Hepatocyte (in vitro differentiated cells): ENCODE data around the gene MRPL33. TPM values are rescaled to one million over a fixed set of nuclear protein-coding genes. Genes with fewer than 3 reads are reported as not detected.

Source experiments
- DNase-seq: peaks from one replicate; pipeline ENCODE4 v3.0.0-alpha.2; 2016; ENCODE audit warnings: low spot score
- H2AFZ ChIP-seq: fragments of 200-600 bp; sonication (generic); 2 replicates; pipeline ENCODE4 v1.6.0; 2016; ENCODE audit warnings: antibody characterized with exemption, mild to moderate bottlenecking
- H3K27ac ChIP-seq: fragments of 200-600 bp; sonication (generic); 2 replicates; pipeline ENCODE4 v1.5.1; 2016; ENCODE audit warnings: mild to moderate bottlenecking
- H3K27me3 ChIP-seq: fragments of 200-600 bp; sonication (generic); 2 replicates; pipeline ENCODE4 v1.6.1; 2016
- H3K36me3 ChIP-seq: fragments of 200-600 bp; sonication (generic); replicated peaks from 2 replicates; pipeline ENCODE4 v1.5.1; 2016; ENCODE audit warnings: low read depth; ENCODE audit not compliant: insufficient read depth
- H3K4me1 ChIP-seq: fragments of 200-600 bp; sonication (generic); 2 replicates; pipeline ENCODE4 v1.5.1; 2016; ENCODE audit warnings: mild to moderate bottlenecking, moderate library complexity; ENCODE audit not compliant: insufficient read depth
- H3K4me2 ChIP-seq: fragments of 200-600 bp; sonication (generic); 2 replicates; pipeline ENCODE4 v1.6.0; 2016
- H3K4me3 ChIP-seq: fragments of 200-600 bp; sonication (generic); 2 replicates; pipeline ENCODE4 v1.5.1; 2016; ENCODE audit warnings: mild to moderate bottlenecking
- H3K79me2 ChIP-seq: fragments of 200-600 bp; sonication (generic); 2 replicates; pipeline ENCODE4 v1.6.0; 2017; ENCODE audit warnings: mild to moderate bottlenecking
- H3K9me2 ChIP-seq: fragments of 200-600 bp; sonication (generic); replicated peaks from 2 replicates; pipeline ENCODE4 v1.6.0; 2017; ENCODE audit warnings: mild to moderate bottlenecking; ENCODE audit not compliant: insufficient read depth
- H3K9me3 ChIP-seq: fragments of 200-600 bp; sonication (generic); 2 replicates; pipeline ENCODE4 v1.5.1; 2016; ENCODE audit warnings: low read depth, mild to moderate bottlenecking
- H4K20me1 ChIP-seq: fragments of 200-600 bp; sonication (generic); 2 replicates; pipeline ENCODE4 v1.6.0; 2016; ENCODE audit warnings: mild to moderate bottlenecking; ENCODE audit not compliant: insufficient read depth, poor library complexity, severe bottlenecking
- EZH2 ChIP-seq: fragments of 200-600 bp; sonication (generic); IDR thresholded peaks from 2 replicates; pipeline ENCODE4 v1.6.1; 2016; ENCODE audit warnings: antibody characterized with exemption, mild to moderate bottlenecking, borderline replicate concordance
- EZH2phosphoT487 ChIP-seq: fragments of 200-600 bp; sonication (generic); IDR thresholded peaks from one replicate; pipeline ENCODE4 v1.6.1; 2018; ENCODE audit warnings: antibody characterized with exemption, mild to moderate bottlenecking, low read depth, moderate library complexity; ENCODE audit not compliant: unreplicated experiment, severe bottlenecking
- WGBS: methylation state at CpG from one replicate; pipeline ENCODE4 v1.1.6; 2016; ENCODE audit warnings: low lambda C conversion rate; ENCODE audit errors: missing lambda C conversion rate; 5-methylcytosine and 5-hydroxymethylcytosine counted together
- polyA plus RNA-seq: library from polyadenylated mRNA; unstranded; fragments of >200 nt; fragmentation: Nextera tagmentation; extraction: Ambion mirVana; gene quantifications from 2 replicates; pipeline ENCODE4 v1.2.1, GENCODE V29; 2016
- total RNA-seq: library from RNA; depleted of rRNA; stranded (reverse); fragments of >200 nt; gene quantifications from 2 replicates; pipeline ENCODE4 v1.2.3, GENCODE V29; 2014
- TF ChIP-seq, protein P1 (sequence below): fragments of 200-600 bp; sonication (generic); IDR thresholded peaks from 2 replicates; pipeline ENCODE4 v1.5.1; 2016; ENCODE audit warnings: antibody characterized with exemption, mild to moderate bottlenecking; ENCODE audit not compliant: poor library complexity

MRPL33 gene
- total and polyA plus RNA-seq, 2 experiments from 2014 or later, result 148 to 311 TPM

DNA sequence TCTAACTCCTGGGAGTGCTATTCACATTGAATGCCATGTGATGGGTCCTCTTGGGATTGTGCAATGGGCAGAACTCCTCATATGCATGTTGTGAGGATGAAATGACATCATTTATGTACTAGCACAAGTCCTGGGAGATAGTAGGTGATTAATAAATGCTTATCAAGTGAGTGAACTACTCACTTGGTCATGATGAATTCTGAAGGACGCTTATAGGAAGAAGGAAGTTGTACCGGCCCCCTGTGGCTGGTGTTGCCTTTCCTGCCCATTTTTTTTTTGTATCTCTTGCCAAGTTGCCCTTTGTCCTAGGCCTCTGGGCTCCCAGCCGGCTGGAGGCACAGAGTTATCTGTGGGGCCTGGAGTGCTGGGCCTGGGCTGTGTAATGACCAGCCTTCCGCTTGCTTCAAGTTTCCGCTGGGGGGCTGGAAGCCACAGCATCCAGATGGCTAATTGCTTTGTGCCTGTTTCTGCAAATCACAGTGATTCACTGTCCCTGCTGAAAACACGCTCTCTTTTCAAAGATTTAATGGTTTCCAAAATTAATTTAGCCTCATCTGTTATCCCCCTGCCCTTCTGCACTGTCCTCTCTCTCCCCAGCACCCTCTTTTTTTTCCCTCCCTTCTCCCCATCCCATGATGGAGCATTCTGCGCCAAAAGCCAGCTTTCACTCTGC lies 33.7 kb upstream of the MRPL33 start:
- Histone ChIP-seq H3K4me3 (no peak overlapping the region), H3K4me2 (peak overlapping the region; percentile 31), H3K9me3 (no peaks in the 10 kb centered on the region), H4K20me1 (no peaks in the 10 kb centered on the region), H3K36me3 (no peaks in the 10 kb centered on the region), H3K27ac (peak overlapping the region; percentile 94), H3K4me1 (peaks cover 16% of the 10 kb centered on the region), H2AFZ (no peak overlapping the region), H3K9me2 (no peaks in the 10 kb centered on the region), H3K79me2 (no peaks in the 10 kb centered on the region), H3K27me3 (no peaks in the 10 kb centered on the region)
- 60% methylated on average over 7 of the region's 7 CpGs for WGBS
- no peak for TF ChIP-seq EZH2phosphoT487
- TF ChIP-seq, protein P1, sequence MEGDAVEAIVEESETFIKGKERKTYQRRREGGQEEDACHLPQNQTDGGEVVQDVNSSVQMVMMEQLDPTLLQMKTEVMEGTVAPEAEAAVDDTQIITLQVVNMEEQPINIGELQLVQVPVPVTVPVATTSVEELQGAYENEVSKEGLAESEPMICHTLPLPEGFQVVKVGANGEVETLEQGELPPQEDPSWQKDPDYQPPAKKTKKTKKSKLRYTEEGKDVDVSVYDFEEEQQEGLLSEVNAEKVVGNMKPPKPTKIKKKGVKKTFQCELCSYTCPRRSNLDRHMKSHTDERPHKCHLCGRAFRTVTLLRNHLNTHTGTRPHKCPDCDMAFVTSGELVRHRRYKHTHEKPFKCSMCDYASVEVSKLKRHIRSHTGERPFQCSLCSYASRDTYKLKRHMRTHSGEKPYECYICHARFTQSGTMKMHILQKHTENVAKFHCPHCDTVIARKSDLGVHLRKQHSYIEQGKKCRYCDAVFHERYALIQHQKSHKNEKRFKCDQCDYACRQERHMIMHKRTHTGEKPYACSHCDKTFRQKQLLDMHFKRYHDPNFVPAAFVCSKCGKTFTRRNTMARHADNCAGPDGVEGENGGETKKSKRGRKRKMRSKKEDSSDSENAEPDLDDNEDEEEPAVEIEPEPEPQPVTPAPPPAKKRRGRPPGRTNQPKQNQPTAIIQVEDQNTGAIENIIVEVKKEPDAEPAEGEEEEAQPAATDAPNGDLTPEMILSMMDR, result no peak
- no peak for TF ChIP-seq EZH2
- peak; percentile 70 for DNase-seq

DNA sequence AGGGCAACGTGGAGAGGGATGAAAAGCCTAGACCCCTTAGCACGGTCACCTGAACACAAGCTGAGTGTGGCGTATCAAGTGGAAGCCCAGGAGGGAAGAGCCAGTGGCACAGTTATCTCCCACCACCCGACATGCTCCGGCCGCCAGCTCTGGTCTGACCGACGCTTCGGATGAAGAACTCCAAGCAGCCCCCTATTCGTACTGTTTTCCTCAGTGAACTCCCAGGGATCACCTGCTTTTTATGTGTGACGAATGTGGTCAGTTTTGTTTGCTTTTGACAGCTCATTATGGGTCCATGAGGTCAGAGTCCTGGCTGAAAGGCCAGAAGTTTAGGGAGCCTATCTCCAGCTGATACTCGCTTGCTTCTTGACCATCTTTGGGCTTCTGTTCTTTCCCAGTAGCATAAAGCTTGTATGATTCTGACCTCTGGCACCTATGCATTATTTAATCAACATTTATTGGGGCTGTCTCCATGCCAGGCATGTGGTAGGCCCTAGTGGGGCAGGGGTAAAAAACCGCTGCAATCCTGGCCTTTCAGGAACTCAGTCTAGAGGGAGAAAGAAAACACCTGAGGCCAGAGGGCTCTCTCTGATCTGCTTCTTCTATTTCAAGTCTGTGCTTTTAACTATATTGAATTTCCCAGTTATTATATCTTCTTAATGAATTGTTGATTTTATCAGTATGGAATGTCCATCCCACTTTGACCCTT lies 33.0 kb upstream of the MRPL33 start:
- H2AFZ ChIP-seq, result no peak overlapping the region

DNA sequence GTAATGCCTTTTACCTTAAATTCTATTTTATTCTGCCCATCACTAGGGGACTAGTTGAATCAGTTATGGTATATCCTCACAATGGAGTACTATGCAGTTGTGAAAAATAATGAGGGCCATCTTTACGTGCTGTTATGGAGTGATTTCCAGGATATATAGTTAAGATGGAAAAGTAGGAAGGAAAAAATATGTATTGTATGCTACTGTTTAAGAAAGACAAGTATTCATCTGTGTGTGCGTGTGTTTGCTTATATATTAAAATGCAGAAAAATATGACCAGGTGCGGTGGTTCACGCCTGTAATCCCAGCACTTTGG lies 32.5 kb upstream of the MRPL33 start:
- H3K4me2 ChIP-seq, result no peak overlapping the region
- 97% methylated on average over 4 of the region's 4 CpGs for WGBS
- H3K9me2 ChIP-seq, result no peaks in the 10 kb centered on the region
- H3K36me3 ChIP-seq, result no peaks in the 10 kb centered on the region
- H2AFZ ChIP-seq, result no peak overlapping the region
- no peaks in the 10 kb centered on the region for H3K79me2 ChIP-seq
- H4K20me1 ChIP-seq, result no peaks in the 10 kb centered on the region
- H3K9me3 ChIP-seq, result no peaks in the 10 kb centered on the region
- DNase-seq, result no peak
- H3K4me1 ChIP-seq, result peaks cover 16% of the 10 kb centered on the region
- no peak overlapping the region for H3K4me3 ChIP-seq
- H3K27me3 ChIP-seq, result no peaks in the 10 kb centered on the region
- TF ChIP-seq, protein P1, result no peak
- no peak for TF ChIP-seq EZH2
- TF ChIP-seq EZH2phosphoT487, result no peak
- peak overlapping the region; percentile 94 for H3K27ac ChIP-seq

More for the DNA sequence above, 33.0 kb upstream of the MRPL33 start:
- 87% methylated on average over 12 of the region's 13 CpGs for WGBS
- Histone ChIP-seq H3K9me3 (no peaks in the 10 kb centered on the region), H4K20me1 (no peaks in the 10 kb centered on the region), H3K4me1 (peaks cover 16% of the 10 kb centered on the region), H3K27ac (peak overlapping the region; percentile 94), H3K36me3 (no peaks in the 10 kb centered on the region), H3K4me2 (peak overlapping the region; percentile 31), H3K27me3 (no peaks in the 10 kb centered on the region), H3K9me2 (no peaks in the 10 kb centered on the region), H3K4me3 (no peak overlapping the region), H3K79me2 (no peaks in the 10 kb centered on the region)
- no peak for DNase-seq
- TF ChIP-seq EZH2phosphoT487 (no peak), EZH2 (no peak)
- TF ChIP-seq, protein P1, result no peak
